ENCODE results near the gene DPYSL5. TPM values are rescaled to one million over a fixed set of nuclear protein-coding genes. Genes with fewer than 3 reads are reported as not detected.

DPYSL5 gene
- total and polyA plus RNA-seq, 2 donors (not counting 3 experiments of a cell fraction or from before 2014, with no cell fraction given), result not detected

DNA sequence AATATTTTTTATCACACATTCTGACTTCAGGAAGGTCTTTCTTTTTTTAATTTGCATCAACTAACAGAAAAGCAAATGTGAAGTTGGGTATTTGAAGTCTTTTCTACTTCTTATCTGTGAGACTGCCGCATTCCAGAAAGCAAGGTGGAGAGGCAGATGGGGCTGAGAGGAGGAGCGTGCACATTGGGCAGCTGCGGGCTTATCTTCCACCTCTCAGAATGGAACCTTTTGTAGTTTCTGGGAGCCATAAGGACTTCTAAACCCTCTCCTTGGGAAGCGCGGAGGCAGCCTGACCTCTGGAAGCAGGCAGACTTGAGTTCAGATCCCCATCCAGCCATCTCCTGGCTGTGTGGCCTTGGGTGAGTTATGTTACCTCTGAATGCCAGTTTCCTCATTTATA is 126.4 kb downstream of the DPYSL5 start:
- ChIA-PET POLR2A (no interaction called here), CTCF (interaction anchor here (1.5 kb wide), 1 partner anchor 24 kb away, joined by 3 read pairs; no protein-coding TSS in a partner anchor)
- no peaks in the 10 kb centered on the region for H3K9me3 ChIP-seq (replicated peaks; ENCODE audit: control insufficient read depth, insufficient read depth, low read length)
- FAIRE-seq (no peak), DNase-seq (ENCODE audit: low read depth, low spot score) (no peak)
- H3K27ac ChIP-seq (ENCODE audit: insufficient read depth, low read depth, low read length), result no peak overlapping the region
- H3K79me2 ChIP-seq (ENCODE audit: control insufficient read depth, insufficient read depth, low read length), result no peaks in the 10 kb centered on the region
- no peak overlapping the region for H3K4me2 ChIP-seq (ENCODE audit: insufficient read depth, low read length)
- no peak overlapping the region for H3K9ac ChIP-seq (replicated peaks; ENCODE audit: extremely low read depth, insufficient read depth, low read length)
- intact Hi-C loops (cut with micrococcal nuclease) (no loop called here), dilution Hi-C loops (cut with MboI; ENCODE audit: extremely low pct_ligation_motif_present, low sequenced_read_pairs) (no loop called here)
- no peak overlapping the region for H2AFZ ChIP-seq (ENCODE audit: low read depth, low read length)
- H3K9me1 ChIP-seq (replicated peaks; ENCODE audit: control insufficient read depth, extremely low read depth, insufficient read depth, low read length), result no peaks in the 10 kb centered on the region
- H3K4me1 ChIP-seq (ENCODE audit: control insufficient read depth, extremely low read depth, insufficient read depth, low read length), result peaks cover 2% of the 10 kb centered on the region
- no peaks in the 10 kb centered on the region for H4K20me1 ChIP-seq (replicated peaks; ENCODE audit: control insufficient read depth, extremely low read depth, insufficient read depth, low read length)
- BruUV-seq (replicated peaks), result no TSS peak
- H3K4me3 ChIP-seq (replicated peaks in 1 of 3; ENCODE audit: insufficient read depth in 1 of 3, low read depth in 1 of 3, low read length in 3 of 3), result no peak overlapping the region
- H3K27me3 ChIP-seq (ENCODE audit: control insufficient read depth in 2 of 2, insufficient read depth in 2 of 2, low read length in 2 of 2), result peaks cover 9% of the 10 kb centered on the region in 2 experiments
- H3K36me3 ChIP-seq (ENCODE audit: control insufficient read depth in 2 of 2, extremely low read depth in 1 of 2, insufficient read depth in 2 of 2, low read length in 2 of 2), result no peaks in the 10 kb centered on the region
- TF ChIP-seq FOS (IDR thresholded peaks at IDR 0.05; ENCODE audit: borderline replicate concordance, insufficient read depth, low read length), result no peak
- TF ChIP-seq POLR2AphosphoS5 (IDR thresholded peaks at IDR 0.05; ENCODE audit: insufficient read depth, low read depth, low read length), result no peak
- TF ChIP-seq EZH2 (IDR thresholded peaks at IDR 0.05; ENCODE audit: borderline replicate concordance, low read depth, low read length, severe bottlenecking), result no peak
- TF ChIP-seq GATA2 (IDR thresholded peaks at IDR 0.05; ENCODE audit: insufficient read depth, insufficient read length, low read depth, low read length), result no peak
- no peak for TF ChIP-seq CTCF (IDR thresholded peaks at IDR 0.05; ENCODE audit: extremely low read depth in 1 of 2, insufficient read depth in 1 of 2, low read depth in 1 of 2, low read length in 2 of 2)
- TF ChIP-seq MYC (IDR thresholded peaks at IDR 0.05; ENCODE audit: low read depth, low read length), result no peak
- no peak for TF ChIP-seq MAX (IDR thresholded peaks at IDR 0.05; ENCODE audit: insufficient read depth, insufficient read length)
- TF ChIP-seq JUN (IDR thresholded peaks at IDR 0.05; ENCODE audit: borderline replicate concordance, insufficient read depth, insufficient read length, low read depth), result no peak
